ENCODE data around the gene YPEL5.

DNA sequence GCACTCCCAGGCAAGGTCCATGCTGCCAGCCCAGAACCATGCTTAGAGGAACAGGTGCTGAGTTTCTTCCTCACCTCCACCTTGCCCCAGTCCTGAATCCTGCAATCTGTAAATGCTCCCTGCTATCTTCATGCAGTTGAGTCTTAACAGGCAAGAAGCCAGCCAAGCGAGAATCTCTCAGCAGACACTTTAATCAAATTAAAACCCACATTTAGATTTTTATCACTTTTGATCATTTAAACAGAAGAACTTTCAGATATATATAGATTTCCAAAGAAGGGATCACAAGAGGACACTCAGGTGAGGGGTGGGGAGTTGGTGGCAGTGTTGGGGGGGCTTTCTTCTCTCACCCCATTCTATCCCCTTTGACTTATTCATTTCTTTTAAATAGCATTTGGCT lies 58.6 kb downstream of the YPEL5 start:
- no peak; the same call in 1 of the 2 replicates for TF ChIP-seq GATA2 (IDR thresholded peaks at IDR 0.05; ENCODE audit: low read depth, low read length)
- no peak for TF ChIP-seq GATA3 (IDR thresholded peaks at IDR 0.05; ENCODE audit: low read depth, low read length)

Data from SH-SY5Y (cell line).